SIG-M5 treated with dmso at 0.1 percent for 504 hours (cell line): ENCODE measurements around the gene FOXS1.

ENCODE experiments used
- DNase-seq: peaks from one replicate; lab custom pipeline; 2025; ENCODE audit not compliant: unreplicated experiment; lab: John Stamatoyannopoulos, UW

FOXS1 gene

DNA sequence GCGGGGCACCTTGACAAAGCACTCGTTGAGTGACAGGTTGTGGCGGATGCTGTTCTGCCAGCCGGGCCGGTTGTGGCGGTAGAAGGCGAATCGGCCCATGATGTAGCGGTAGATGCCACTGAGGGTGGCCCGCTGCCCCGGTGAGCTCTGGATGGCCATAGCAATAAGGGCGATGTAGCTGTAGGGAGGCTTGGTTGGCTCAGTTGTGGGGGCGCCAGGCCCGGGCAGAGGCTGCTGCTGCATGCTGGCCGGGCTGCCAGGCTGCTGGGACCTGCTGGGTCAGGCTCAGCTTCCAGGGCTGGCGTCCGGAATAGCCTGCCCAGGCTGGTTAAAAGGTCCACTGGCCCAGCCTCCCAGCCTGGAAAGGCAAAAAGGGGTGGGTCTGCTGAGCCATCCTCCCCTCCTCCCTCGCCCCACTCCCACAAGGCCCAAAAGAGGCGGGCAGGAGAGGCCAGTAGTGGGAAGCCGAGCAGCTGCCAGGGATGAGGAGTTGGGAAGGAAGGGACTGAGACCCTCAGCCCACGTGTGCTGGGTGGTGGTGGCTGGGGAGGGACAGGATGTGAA is at the start of gene FOXS1:
FOXS1 (minus strand) TSS at position 305 of the 564 bp plus-strand sequence; CDS start at position 243, 62 bp downstream.
- no peak for DNase-seq

GRCh38 chr20:31890646-31891045 is 45.2 kb upstream of the FOXS1 start:
- DNase-seq = no peak

DNA sequence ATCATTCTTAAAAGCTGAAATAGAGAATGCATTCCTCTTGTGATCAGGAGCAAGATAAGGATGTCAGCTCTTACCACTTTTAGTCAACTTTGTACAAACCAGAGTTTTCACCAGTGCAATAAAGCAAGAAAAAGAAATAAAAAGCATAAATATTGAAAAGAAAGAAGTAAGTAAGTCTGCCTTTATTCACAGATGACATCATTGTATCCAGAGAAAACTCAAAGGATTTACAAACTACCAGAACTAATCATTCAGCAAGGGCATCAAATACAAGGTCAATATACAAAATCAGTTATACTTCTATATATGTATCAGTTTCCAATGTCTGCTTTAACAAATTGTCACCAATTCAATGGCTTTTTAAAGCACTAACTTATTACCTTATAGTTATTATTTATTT is 38.4 kb upstream of the FOXS1 start:
- DNase-seq = no peak

DNA sequence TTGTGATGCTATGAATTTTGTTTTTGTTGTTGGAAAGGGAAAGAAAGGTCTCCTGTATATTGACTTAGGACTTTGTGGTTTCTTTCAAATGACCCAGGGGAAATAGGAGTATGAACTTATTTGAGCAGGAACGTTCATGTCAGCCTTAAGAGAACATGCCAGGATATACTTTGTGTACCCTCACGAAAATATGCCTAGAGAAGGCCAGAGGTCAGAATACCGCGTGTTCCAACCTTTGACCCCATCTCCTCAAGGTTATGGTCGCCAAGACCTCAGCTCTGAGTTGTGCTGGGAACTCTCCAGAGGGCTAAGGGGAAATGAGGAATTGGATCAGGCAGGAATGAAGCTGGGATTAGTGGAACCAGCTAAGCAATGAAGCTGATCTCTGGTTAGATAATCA is 36.5 kb upstream of the FOXS1 start:
- DNase-seq = no peak

- DNase-seq = peak; percentile 93
Observed at GRCh38 chr20:31879143-31879987, 34.0 kb upstream of the FOXS1 start.

GRCh38 chr20:31877684-31878083 is 32.3 kb upstream of the FOXS1 start:
- DNase-seq = no peak

DNA sequence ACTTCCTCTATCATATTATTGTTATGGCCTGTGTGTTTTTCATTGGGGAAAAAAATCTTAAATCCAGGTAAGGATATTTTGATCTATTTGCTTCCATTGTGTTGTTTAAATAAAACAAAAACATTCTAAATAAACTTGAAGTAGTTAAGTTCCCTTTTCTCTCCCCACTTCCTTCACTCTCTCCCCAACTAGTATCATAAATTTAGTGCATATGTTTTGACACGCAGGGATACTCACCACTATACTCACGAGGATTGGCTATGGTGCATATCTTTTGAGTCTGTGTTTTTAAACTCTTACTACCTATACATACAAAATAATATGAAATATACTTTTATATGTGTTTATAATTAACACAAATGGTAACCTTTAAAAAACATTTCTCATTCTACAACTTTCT is 30.3 kb upstream of the FOXS1 start:
- DNase-seq = no peak

- DNase-seq = no peak
Observed at GRCh38 chr20:31872406-31872805, 27.0 kb upstream of the FOXS1 start.

- DNase-seq = no peak
Observed at GRCh38 chr20:31871618-31871954, 26.2 kb upstream of the FOXS1 start.

- DNase-seq = no peak
Observed at GRCh38 chr20:31870726-31871617, 25.6 kb upstream of the FOXS1 start.

DNA sequence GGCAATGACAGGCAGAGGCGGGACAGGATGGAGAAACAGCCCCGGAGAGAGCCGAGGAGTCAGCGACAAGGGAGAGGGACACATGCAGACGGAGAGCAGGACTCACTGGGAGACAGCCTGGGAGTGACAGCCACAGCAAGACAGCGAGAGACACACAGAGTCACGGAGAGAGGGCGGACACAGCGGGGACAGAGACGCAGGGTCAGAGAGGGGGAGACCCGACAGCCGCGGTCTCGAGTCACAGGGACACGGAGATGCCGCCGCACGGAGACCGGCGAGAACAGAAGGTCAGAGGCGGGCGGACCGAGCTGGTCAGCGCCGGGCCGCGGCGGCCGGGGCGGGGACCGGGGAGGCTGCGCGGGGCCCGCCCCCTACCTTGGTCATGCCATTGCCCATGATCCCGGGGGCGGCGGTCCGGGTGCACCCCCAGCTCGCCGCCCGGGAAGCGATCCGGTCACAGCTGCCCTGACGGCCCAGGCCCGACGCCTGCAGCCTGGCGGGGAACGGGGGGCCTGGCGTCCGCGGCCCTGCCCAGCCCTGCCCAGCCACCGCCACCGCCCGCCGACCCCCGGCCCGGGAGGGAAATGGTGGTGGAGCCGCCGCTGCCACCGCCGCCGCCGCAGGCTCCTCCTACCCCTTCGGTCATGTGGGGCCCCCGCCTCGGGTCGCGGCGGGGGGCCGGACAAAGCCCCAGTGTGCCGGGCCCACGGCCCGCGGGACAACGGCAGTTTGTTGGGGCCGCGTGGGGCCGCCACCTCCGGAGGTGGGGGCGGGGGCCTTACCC is 24.7 kb upstream of the FOXS1 start, which contains the start of the genes DUSP15 and TTLL9:
DUSP15 (minus strand) TSS at position 586 of the 784 bp plus-strand sequence; CDS start at position 396, 190 bp downstream.
TTLL9 (plus strand) TSS at position 693 of the 784 bp plus-strand sequence. CDS start 493 bp downstream, outside the sequence.
- DNase-seq = no peak

- DNase-seq = no peak
Observed at GRCh38 chr20:31869673-31869941, 24.2 kb upstream of the FOXS1 start.

DNA sequence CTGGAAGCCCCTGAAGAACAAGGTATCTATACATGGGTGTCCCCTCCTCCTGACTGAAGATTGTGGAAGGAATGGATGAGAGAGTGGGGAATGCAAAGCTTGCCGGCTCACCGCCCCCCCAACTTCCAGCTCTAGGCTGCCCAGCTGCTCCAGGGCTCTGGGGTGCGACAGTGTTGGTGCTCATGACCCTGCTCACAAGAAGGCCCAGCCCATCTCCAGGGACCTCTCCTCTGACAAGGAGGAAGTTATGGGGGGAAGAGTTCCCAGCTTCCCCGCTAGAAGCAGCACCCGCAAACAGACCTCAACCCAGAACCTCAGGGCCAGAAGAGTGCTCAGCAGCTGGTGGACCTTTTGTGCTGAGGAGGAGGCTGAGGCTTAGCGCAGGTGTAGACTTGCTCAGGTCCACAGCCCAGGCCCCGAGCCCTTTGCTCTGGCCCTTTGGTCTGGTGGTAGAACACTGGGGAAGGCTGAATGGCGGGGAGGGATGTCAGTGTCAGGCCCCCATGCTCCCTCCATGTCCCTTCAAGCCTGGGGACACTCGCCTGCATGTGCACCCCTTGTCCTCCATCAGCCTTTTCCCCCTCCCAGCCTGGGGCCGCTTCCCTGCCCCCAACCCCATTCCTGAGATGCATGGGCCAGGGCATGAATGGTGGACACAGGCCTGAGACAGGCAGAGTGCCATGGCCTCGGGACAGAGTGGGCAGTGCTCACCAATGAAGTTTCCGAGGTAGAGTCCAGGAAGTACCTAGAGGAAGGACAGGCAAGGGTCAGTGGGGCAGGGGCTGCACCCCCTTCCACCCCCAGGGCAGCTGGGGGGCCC is 23.7 kb upstream of the FOXS1 start:
- DNase-seq = no peak

GRCh38 chr20:31866221-31866620 is 20.8 kb upstream of the FOXS1 start:
- DNase-seq = no peak

DNA sequence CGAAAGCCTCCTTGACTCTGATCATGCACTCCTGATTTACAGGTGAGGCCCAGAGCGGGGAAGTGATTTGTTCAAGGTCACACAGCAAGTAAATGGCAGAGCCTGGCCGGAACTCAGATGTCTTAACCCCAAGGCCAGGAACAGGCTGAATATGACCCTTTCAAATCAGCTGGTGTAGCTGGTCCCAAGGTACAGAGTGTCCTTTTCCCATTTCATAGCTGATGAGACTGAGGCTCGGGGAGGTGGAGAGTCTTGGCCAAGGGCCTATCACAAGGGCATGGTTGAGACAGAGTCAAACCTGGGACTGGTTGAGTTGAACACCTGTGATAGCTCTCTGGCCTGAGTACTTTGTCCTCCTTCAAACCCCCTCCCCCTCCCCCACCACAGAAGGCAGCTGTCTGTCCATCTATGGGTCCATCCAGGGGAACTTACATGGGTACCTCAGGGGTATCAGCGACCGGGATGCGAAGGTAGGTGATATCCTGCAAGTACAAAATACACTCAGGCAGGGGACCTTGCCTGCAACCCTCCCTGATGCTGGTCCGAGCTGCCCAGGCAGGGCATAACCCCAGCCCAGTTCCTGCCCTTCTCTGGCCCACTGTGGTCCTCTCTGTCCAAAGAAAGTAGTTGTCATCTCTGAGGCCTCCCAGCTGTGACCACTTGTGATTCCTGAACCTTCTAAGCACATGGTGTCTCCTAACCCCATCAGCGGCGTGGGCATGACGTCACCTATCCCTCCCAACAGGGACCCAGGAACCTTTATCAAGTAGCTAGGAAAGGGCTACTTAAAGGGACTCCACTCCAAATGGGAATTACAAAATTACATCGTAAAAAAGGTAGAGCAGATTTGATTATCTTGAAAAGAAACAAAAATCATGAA is 19.4 kb upstream of the FOXS1 start:
- no peak for DNase-seq

GRCh38 chr20:31863296-31864085 is 18.1 kb upstream of the FOXS1 start:
- no peak for DNase-seq

DNA sequence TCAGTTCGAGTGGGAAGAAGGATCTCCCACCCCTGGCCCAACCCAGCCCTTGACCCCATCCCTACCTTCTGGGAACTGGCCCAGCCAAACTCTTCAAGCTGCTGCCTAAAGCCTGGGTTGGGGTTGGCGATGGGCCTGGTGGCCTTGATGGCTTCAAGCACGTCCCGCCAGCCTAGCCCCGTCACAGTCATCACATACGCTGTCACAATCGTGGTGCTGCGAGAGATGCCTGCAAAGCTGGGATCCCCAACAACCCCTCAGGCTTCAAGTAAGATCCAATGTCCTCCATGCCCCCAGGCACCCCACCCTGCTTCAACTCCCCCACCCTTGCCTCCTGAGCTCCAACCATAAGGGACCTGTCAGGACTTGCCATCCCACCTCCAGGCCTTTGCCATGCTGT is 17.1 kb upstream of the FOXS1 start:
- DNase-seq = no peak

DNA sequence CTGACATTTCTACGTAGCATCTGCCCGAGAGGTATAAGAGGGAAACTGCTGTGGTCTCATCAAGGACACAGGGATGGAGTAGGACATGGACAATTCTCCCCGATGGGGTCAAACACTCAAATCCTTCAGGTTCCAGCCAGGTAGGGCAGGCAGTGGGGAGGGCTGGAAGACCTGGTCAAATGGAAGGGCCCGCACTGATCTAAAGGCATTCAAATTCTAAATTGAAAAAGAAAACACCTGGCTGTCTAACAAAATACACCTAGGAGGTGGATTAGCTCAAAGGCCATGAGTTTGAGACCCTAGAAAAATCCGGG is 16.7 kb upstream of the FOXS1 start:
- no peak for DNase-seq
